ENCODE measurements around the gene AMOT. TPM values are rescaled to one million over a fixed set of nuclear protein-coding genes. Genes with fewer than 3 reads are reported as not detected.
A peak's percentile ranks its signal among the peaks of the same experiment; 100 is the strongest.
"Not testable (repeated sequence)": the region's sequence is repeated elsewhere in the genome, so short reads cannot be mapped to it uniquely, and the experiment has no call there.

The AMOT gene
- 9.0 and 31.7 TPM in 2 replicates for total RNA-seq

GRCh38 chrX:112840382-112841113 is at the start of gene AMOT:
Gene AMOT, minus strand, starts transcription at chrX:112840831. Its CDS starts 17,705 bp downstream, at chrX:112823126.
- peak; percentile 55 for DNase-seq (ENCODE audit: low read depth)

- DNase-seq (ENCODE audit: low read depth), result no peak
Observed at GRCh38 chrX:112889400-112889799, 48.8 kb upstream of the AMOT start.

- no peak for DNase-seq (ENCODE audit: low read depth)
Observed at GRCh38 chrX:112888916-112889315, 48.3 kb upstream of the AMOT start.

- no peak for DNase-seq (ENCODE audit: low read depth)
Observed at GRCh38 chrX:112877771-112878173, 37.1 kb upstream of the AMOT start.

GRCh38 chrX:112874614-112875013 is 34.0 kb upstream of the AMOT start:
- no peak for DNase-seq (ENCODE audit: low read depth)

GRCh38 chrX:112874175-112874574 is 33.5 kb upstream of the AMOT start:
- DNase-seq (ENCODE audit: low read depth), result no peak

- DNase-seq (ENCODE audit: low read depth), result peak; percentile 56
Observed at GRCh38 chrX:112868586-112868985, 28.0 kb upstream of the AMOT start.

- DNase-seq (ENCODE audit: low read depth), result no peak
Observed at GRCh38 chrX:112867570-112867969, 26.9 kb upstream of the AMOT start.

- no peak for DNase-seq (ENCODE audit: low read depth)
Observed at GRCh38 chrX:112866175-112866574, 25.5 kb upstream of the AMOT start.

GRCh38 chrX:112865464-112866025 is 24.9 kb upstream of the AMOT start:
- DNase-seq (ENCODE audit: low read depth), result no peak

- peak; percentile 62 for DNase-seq (ENCODE audit: low read depth)
Observed at GRCh38 chrX:112863850-112864249, 23.2 kb upstream of the AMOT start.

- no peak for DNase-seq (ENCODE audit: low read depth)
Observed at GRCh38 chrX:112857478-112857878, 16.8 kb upstream of the AMOT start.

GRCh38 chrX:112854901-112855300 is 14.3 kb upstream of the AMOT start:
- not testable (repeated sequence) for DNase-seq (ENCODE audit: low read depth)

GRCh38 chrX:112852851-112853250 is 12.2 kb upstream of the AMOT start:
- DNase-seq (ENCODE audit: low read depth), result no peak

GRCh38 chrX:112851806-112852205 is 11.2 kb upstream of the AMOT start:
- DNase-seq (ENCODE audit: low read depth), result peak; percentile 63

GRCh38 chrX:112851161-112851779 is 10.6 kb upstream of the AMOT start:
- no peak for DNase-seq (ENCODE audit: low read depth)

GRCh38 chrX:112849016-112849415 is 8.4 kb upstream of the AMOT start:
- DNase-seq (ENCODE audit: low read depth), result peak; percentile 36

GRCh38 chrX:112846782-112847181 is 6.2 kb upstream of the AMOT start:
- DNase-seq (ENCODE audit: low read depth), result no peak

GRCh38 chrX:112846187-112846586 is 5.6 kb upstream of the AMOT start:
- no peak for DNase-seq (ENCODE audit: low read depth)

GRCh38 chrX:112844250-112844649 is 3.6 kb upstream of the AMOT start:
- peak; percentile 63 for DNase-seq (ENCODE audit: low read depth)

GRCh38 chrX:112841820-112842157 is 1.2 kb upstream of the AMOT start:
- DNase-seq (ENCODE audit: low read depth), result no peak

- DNase-seq (ENCODE audit: low read depth), result peak; percentile 76
Observed at GRCh38 chrX:112841114-112841819, 636 bp upstream of the AMOT start.

GRCh38 chrX:112839856-112840255 is 775 bp downstream of the AMOT start:
- no peak for DNase-seq (ENCODE audit: low read depth)

Measured in renal cortical epithelial cell (primary cell).